BLaER1 (cell line): ENCODE data around the gene ZNF106.

Experiments used
- H3K27ac ChIP-seq: shearing (Covaris generic); formaldehyde crosslinking; 2 replicates; pipeline ENCODE4 v1.8.1; 2022
- H3K27me3 ChIP-seq: shearing (Covaris generic); formaldehyde crosslinking; 2 replicates; pipeline ENCODE4 v1.8.1; 2022
- H3K36me3 ChIP-seq: shearing (Covaris generic); formaldehyde crosslinking; 2 replicates; pipeline ENCODE4 v1.8.1; 2022
- H3K4me1 ChIP-seq: shearing (Covaris generic); formaldehyde crosslinking; 2 replicates; pipeline ENCODE4 v1.8.1; 2022
- H3K4me2 ChIP-seq: shearing (Covaris generic); formaldehyde crosslinking; 2 replicates; pipeline ENCODE4 v1.8.1; 2022
- H3K4me3 ChIP-seq: shearing (Covaris generic); formaldehyde crosslinking; 2 replicates; pipeline ENCODE4 v1.8.1; 2022
- H3K9ac ChIP-seq: shearing (Covaris generic); formaldehyde crosslinking; 2 replicates; pipeline ENCODE4 v1.8.1; 2022
- H3K9me3 ChIP-seq: shearing (Covaris generic); formaldehyde crosslinking; 2 replicates; pipeline ENCODE4 v1.8.1; 2022
- H4K20me1 ChIP-seq: shearing (Covaris generic); formaldehyde crosslinking; 2 replicates; pipeline ENCODE4 v1.8.1; 2022
- Cebpa-rat ChIP-seq: shearing (Covaris generic); IDR thresholded peaks from 2 replicates; pipeline ENCODE4 v1.8.1; 2022

ZNF106 gene

DNA sequence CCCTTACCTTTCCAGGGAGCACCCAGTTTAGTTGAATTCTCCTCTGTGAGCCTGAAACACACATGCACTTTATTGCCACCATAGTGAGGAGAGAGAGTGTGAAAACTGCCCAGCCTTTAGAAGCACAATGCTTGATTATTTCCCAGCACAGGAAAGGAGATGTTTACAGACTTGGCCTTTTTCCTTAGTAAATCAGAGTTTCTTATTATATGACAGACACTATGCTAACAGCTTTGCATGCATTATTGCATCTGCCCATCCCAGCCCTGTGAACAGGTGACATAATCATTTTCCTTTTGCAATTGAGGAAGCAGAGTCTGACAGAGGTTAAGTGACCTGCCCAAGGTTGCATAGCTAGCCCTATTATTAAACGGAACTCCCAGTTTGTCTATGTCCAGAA, 95.1 kb downstream of the ZNF106 start:
- no peak for TF ChIP-seq Cebpa-rat
- H3K27me3 ChIP-seq = no peaks in the 10 kb centered on the region
- H3K9me3 ChIP-seq = no peaks in the 10 kb centered on the region
- no peaks in the 10 kb centered on the region for H4K20me1 ChIP-seq
- H3K36me3 ChIP-seq = 0 out of 2 replicates have a peak, but pooled peaks cover 5% of the 10 kb centered on the region
- no peak overlapping the region for H3K4me3 ChIP-seq
- no peak overlapping the region for H3K4me2 ChIP-seq
- H3K27ac ChIP-seq = no peak overlapping the region
- no peak overlapping the region for H3K9ac ChIP-seq
- H3K4me1 ChIP-seq = peaks cover 37% of the 10 kb centered on the region

DNA sequence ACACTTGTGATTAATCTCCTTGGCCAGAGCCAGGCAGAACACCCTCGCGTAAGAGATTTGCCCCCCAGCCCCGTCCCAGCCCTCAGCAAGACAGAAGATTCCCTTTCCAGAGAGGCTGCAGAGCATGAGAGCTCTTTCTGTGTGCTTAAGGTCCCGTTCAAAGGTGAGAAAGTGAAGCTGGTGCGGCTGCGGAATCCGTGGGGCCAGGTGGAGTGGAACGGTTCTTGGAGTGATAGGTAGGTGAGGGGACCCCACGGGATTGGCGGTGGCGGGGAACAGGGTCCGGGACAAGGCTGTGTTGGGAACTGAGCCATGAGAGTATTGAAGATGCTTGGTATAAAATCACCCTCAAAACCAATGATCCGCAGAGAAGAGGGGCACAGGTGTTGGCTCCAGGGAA, 96.8 kb downstream of the ZNF106 start:
- Histone ChIP-seq H3K36me3 (0 out of 2 replicates have a peak, but pooled peaks cover 5% of the 10 kb centered on the region), H3K27ac (no peak overlapping the region), H4K20me1 (no peaks in the 10 kb centered on the region), H3K27me3 (no peaks in the 10 kb centered on the region), H3K4me3 (no peak overlapping the region), H3K9ac (no peak overlapping the region), H3K4me1 (peaks cover 33% of the 10 kb centered on the region), H3K4me2 (no peak overlapping the region), H3K9me3 (no peaks in the 10 kb centered on the region)
- no peak for TF ChIP-seq Cebpa-rat

GRCh38 chr15:42392309-42393024, 98.5 kb downstream of the ZNF106 start:
- Histone ChIP-seq H3K9ac (no peak overlapping the region), H3K4me2 (no peak overlapping the region), H4K20me1 (no peaks in the 10 kb centered on the region), H3K9me3 (no peaks in the 10 kb centered on the region), H3K36me3 (0 out of 2 replicates have a peak, but pooled peaks cover 5% of the 10 kb centered on the region), H3K4me1 (peaks cover 39% of the 10 kb centered on the region), H3K27me3 (no peaks in the 10 kb centered on the region), H3K4me3 (no peak overlapping the region), H3K27ac (no peak overlapping the region)
- TF ChIP-seq Cebpa-rat = no peak

GRCh38 chr15:42387603-42388002, 103.3 kb downstream of the ZNF106 start:
- Histone ChIP-seq H3K9ac (peak overlapping the region; percentile 61), H3K9me3 (no peaks in the 10 kb centered on the region), H3K4me3 (peak overlapping the region; percentile 3; the same call in 1 of the 2 replicates), H3K27me3 (no peaks in the 10 kb centered on the region), H3K4me2 (peak overlapping the region; percentile 82), H4K20me1 (no peaks in the 10 kb centered on the region), H3K4me1 (peaks cover 66% of the 10 kb centered on the region), H3K36me3 (no peaks in the 10 kb centered on the region), H3K27ac (peak overlapping the region; percentile 83)
- no peak for TF ChIP-seq Cebpa-rat

DNA sequence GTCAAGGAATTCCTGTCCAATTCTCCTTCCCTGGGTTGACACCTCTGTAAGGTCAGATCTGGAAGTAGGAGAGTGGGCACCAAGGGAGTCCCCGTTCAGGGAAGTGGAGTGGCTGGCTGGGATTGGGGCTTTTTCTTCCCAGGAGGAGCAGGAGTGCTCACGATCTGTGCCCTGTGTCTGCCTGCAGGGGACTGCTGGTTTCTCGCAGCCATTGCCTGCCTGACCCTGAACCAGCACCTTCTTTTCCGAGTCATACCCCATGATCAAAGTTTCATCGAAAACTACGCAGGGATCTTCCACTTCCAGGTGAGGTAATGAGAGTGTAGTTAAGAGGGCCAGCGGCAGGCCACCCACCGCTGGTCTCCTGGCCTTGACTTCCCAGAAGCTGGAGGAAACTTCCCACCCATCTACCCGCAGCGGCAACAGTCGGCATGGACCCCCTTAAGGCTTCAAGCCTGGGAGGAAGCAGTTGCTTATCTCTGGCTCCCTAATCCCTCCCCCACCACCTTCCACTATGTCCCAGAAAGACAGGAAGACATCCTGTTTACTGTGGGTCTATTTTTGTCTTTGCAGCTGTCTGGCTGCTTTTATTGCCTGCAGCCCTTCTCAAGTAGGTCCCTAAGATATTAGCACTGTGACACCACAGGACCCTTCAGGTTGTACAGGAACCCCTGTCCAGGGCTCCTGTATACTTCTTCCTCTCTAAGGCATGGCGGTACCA, 104.8 kb downstream of the ZNF106 start:
- TF ChIP-seq Cebpa-rat = no peak
- Histone ChIP-seq H3K4me2 (peak overlapping the region; percentile 82), H3K27me3 (no peaks in the 10 kb centered on the region), H3K36me3 (no peaks in the 10 kb centered on the region), H4K20me1 (no peaks in the 10 kb centered on the region), H3K4me1 (peaks cover 64% of the 10 kb centered on the region), H3K9me3 (no peaks in the 10 kb centered on the region), H3K4me3 (peak overlapping the region; percentile 43), H3K9ac (peak overlapping the region; percentile 61), H3K27ac (peak overlapping the region; percentile 83)

GRCh38 chr15:42385206-42385979, 105.5 kb downstream of the ZNF106 start:
- Histone ChIP-seq H3K4me1 (peaks cover 64% of the 10 kb centered on the region), H3K27me3 (no peaks in the 10 kb centered on the region), H3K9me3 (no peaks in the 10 kb centered on the region), H3K4me3 (peak overlapping the region; percentile 43; the same call in 1 of the 2 replicates), H3K4me2 (peak overlapping the region; percentile 82), H3K9ac (peak overlapping the region; percentile 61), H3K36me3 (no peaks in the 10 kb centered on the region), H4K20me1 (no peaks in the 10 kb centered on the region), H3K27ac (peak overlapping the region; percentile 83)
- no peak for TF ChIP-seq Cebpa-rat

GRCh38 chr15:42384597-42384996, 106.3 kb downstream of the ZNF106 start:
- no peaks in the 10 kb centered on the region for H4K20me1 ChIP-seq
- no peak for TF ChIP-seq Cebpa-rat
- H3K4me1 ChIP-seq = peaks cover 56% of the 10 kb centered on the region
- no peak overlapping the region for H3K4me3 ChIP-seq
- no peaks in the 10 kb centered on the region for H3K36me3 ChIP-seq
- H3K27me3 ChIP-seq = no peaks in the 10 kb centered on the region
- H3K4me2 ChIP-seq = peak overlapping the region; percentile 82
- H3K9me3 ChIP-seq = no peaks in the 10 kb centered on the region
- no peak overlapping the region for H3K9ac ChIP-seq
- H3K27ac ChIP-seq = peak overlapping the region; percentile 83

GRCh38 chr15:42378011-42378410, 112.9 kb downstream of the ZNF106 start:
- Histone ChIP-seq H3K4me2 (no peak overlapping the region), H3K36me3 (peaks cover 5% of the 10 kb centered on the region; the same call in 1 of the 2 replicates), H3K9me3 (peaks cover 23% of the 10 kb centered on the region), H3K4me1 (no peaks in the 10 kb centered on the region), H4K20me1 (no peaks in the 10 kb centered on the region), H3K27ac (no peak overlapping the region), H3K4me3 (no peak overlapping the region), H3K9ac (no peak overlapping the region), H3K27me3 (no peaks in the 10 kb centered on the region)
- no peak for TF ChIP-seq Cebpa-rat

GRCh38 chr15:42375941-42376340, 115.0 kb downstream of the ZNF106 start:
- Histone ChIP-seq H3K36me3 (peaks cover 5% of the 10 kb centered on the region; the same call in 1 of the 2 replicates), H3K4me3 (no peak overlapping the region), H3K9me3 (peaks cover 23% of the 10 kb centered on the region), H3K27ac (no peak overlapping the region), H4K20me1 (no peaks in the 10 kb centered on the region), H3K4me2 (no peak overlapping the region), H3K4me1 (no peaks in the 10 kb centered on the region), H3K9ac (no peak overlapping the region), H3K27me3 (no peaks in the 10 kb centered on the region)
- TF ChIP-seq Cebpa-rat = no peak
